ENCODE measurements around the gene DNAJC22. TPM values are rescaled to one million over a fixed set of nuclear protein-coding genes. Genes with fewer than 3 reads are reported as not detected.

DNAJC22 gene
- total RNA-seq: 1.8 and 6.0 TPM in 2 replicates

DNA sequence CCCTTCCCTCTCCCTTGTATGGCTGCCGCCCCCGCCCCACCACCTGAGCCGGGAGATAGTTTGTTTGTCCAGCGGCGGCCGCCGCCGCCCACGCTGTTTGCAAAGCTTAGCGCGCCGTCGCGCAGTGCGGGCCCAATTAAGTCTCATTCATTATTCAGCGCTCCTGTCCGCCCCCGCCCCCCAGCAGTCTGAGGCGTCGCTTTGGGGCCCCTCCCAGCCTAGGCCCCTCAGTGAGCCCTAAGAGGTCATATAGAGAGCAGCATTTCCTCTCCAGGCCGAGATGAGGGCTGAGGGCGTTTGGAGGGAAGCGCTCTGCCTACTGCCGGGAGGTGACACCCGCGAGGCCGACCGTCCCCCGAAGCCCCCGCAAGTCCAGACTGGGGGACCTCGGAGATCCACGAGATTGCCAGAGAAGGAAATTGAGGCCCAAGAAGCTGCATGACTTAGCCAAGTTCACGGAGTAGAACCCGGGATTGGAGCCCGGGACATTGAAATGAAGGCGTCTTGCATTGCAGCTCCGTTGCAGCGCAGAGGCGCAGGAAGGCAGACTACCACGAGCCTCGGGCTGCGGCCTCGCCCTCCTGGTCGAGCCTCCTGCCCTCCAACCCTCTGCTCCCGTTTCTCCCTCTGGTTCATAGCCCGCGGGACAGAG, at the start of gene DNAJC22:
Gene DNAJC22, plus strand, starts transcription at position 230 of the 652 bp plus-strand sequence. CDS start 1,985 bp downstream, outside the sequence.

DNA sequence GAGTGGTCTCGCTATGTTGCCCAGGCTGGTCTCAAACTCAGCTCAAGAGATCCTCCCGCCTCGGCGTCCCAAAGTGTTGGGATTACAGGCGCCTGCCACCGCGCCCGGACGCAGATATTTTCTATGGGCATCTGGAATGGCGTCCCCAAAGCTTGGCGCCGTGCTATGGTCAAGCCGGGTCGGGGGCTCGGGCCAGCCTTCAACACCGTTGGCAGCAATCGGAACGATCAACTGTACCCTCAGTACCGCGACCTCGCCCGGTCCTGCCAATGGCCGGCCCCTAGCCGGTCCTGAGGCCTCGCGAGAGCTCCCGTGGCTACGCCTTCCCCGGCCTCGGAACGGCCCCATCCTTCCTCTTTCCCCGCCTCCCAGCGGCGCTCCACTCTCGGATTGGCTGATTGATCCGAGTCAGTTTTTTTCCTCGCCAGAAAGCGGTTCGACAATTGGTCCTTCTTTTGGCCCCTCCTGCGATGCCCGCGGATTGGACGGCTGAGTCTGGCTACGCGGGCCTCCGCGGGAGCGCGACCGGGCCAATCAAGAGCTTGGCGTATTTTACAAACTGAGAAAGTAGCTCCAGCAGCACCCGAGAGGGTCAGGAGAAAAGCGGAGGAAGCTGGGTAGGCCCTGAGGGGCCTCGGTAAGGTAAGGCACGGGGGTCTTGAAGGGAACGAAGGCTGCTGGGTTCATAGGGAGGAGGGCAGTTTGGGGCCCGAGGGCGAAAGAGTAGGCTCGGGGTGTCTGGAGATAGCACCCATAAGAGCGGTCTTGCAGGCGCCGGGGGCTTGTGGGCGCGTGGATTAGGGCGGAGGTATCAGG, 23.8 kb upstream of the DNAJC22 start, which contains the start of gene TROAP:
Gene TROAP, plus strand, starts transcription at position 548 of the 816 bp plus-strand sequence. CDS start 354 bp downstream, outside the sequence.

GRCh38 chr12:49336645-49337584, 9.8 kb upstream of the DNAJC22 start, which contains the start of gene C1QL4:
Gene C1QL4, minus strand, starts transcription at chr12:49337188. Its CDS starts 711 bp downstream, at chr12:49336477.

DNA sequence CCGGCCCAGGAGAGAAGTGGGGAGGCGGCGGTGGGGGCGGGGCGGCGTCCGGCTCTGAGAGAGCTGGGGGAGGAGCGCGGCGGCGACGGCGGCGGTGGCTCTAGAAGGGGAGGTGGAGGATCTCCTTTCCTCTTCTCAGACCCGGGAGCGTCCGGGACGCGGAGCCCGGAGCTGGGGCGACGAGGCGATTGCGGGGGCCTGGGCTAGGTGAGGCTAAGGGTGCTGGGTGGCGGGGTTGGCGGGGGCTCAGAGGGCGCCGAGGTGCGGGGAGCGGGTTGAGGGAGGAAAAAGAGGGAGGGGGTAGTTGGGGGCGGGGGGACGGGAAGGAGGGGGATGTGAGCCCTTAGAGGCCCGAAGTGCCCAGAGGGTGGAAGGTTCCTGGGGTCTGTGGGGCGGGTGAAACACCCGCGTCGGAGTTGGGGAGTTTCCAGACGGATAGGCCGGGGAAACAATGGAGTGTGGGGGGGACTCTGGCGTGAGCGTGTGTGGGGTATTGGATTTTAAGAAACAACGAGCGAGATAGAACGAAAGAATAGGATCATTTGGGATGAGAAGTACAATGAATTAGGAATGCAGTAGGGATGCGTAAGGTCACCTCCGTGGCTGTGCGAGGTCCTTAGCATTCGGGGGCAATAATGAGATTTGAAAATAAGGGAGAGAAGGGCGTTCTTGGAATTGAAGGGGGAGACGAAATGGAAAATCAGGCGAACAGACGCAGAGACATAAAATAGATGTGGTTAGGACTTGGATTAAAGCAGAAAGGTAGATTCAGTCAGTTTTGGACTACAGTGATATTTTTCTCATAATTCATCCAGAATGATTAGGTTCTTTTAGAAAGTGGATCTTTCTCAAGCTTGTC, 20.9 kb downstream of the DNAJC22 start, which contains the start of gene SPATS2:
Gene SPATS2, plus strand, starts transcription at position 82 of the 859 bp plus-strand sequence. CDS start 93,551 bp downstream, outside the sequence.

Other genes starting within 250 kb of the DNAJC22 start
- 57.7 and 58.9 TPM in 2 replicates for gene LMBR1L, start 236.0 kb upstream of the DNAJC22 start, total RNA-seq
- gene TUBA1B, start 215.5 kb upstream of the DNAJC22 start, total RNA-seq: 546 and 788 TPM in 2 replicates
- 514 and 549 TPM in 2 replicates for gene TUBA1A, start 157.8 kb upstream of the DNAJC22 start, total RNA-seq
- gene TUBA1C, start 81.8 kb upstream of the DNAJC22 start, total RNA-seq: 123 and 179 TPM in 2 replicates
- 0.28 and 0.46 TPM in 2 replicates for gene PRPH, start 51.7 kb upstream of the DNAJC22 start, total RNA-seq
- 1.2 and 3.7 TPM in 2 replicates for gene TROAP, start 23.6 kb upstream of the DNAJC22 start, total RNA-seq
- gene C1QL4, start 9.7 kb upstream of the DNAJC22 start, total RNA-seq: under 0.01 TPM in 1 of 2 replicates, not detected in the other
- gene SPATS2, start 20.6 kb downstream of the DNAJC22 start, total RNA-seq: 27.7 and 31.4 TPM in 2 replicates
- under 0.01 and 0.09 TPM in 2 replicates for gene KCNH3, start 192.1 kb downstream of the DNAJC22 start, total RNA-seq
- 47.2 and 54.0 TPM in 2 replicates for gene MCRS1, start 221.3 kb downstream of the DNAJC22 start, total RNA-seq